NCI-H460 (cell line): Measurements from ENCODE around the gene DVL2. TPM values are rescaled to one million over a fixed set of nuclear protein-coding genes. Genes with fewer than 3 reads are reported as not detected.
A peak's percentile ranks its signal among the peaks of the same experiment; 100 is the strongest.
"Not testable (repeated sequence)": the region's sequence is repeated elsewhere in the genome, so short reads cannot be mapped to it uniquely, and the experiment has no call there.

Experiments
- DNase-seq: peaks from one replicate; pipeline ENCODE4 v3.0.0-alpha.2; 2016; ENCODE audit warnings: low read depth; ENCODE audit errors: extremely low read depth
- total RNA-seq: library from RNA; depleted of rRNA; stranded (reverse); fragments of >200 nt; shearing (Covaris generic); gene quantifications from 2 replicates; pipeline ENCODE4 v1.2.3, GENCODE V29; 2014

Gene DVL2
- total RNA-seq, 1 experiment from 2014 or later, result 49.5 TPM

- DNase-seq, result no peak
Observed at GRCh38 chr17:7207120-7208001, 27.0 kb downstream of the DVL2 start.

GRCh38 chr17:7205561-7205960 is 28.8 kb downstream of the DVL2 start:
- no peak for DNase-seq

GRCh38 chr17:7204828-7205461 is 29.4 kb downstream of the DVL2 start:
- DNase-seq, result peak; percentile 74

- DNase-seq, result no peak
Observed at GRCh38 chr17:7204336-7204735, 30.0 kb downstream of the DVL2 start.

GRCh38 chr17:7203391-7203790 is 30.9 kb downstream of the DVL2 start:
- no peak for DNase-seq

- DNase-seq, result no peak
Observed at GRCh38 chr17:7196651-7197401, 37.5 kb downstream of the DVL2 start.

- DNase-seq, result no peak
Observed at GRCh38 chr17:7195971-7196370, 38.3 kb downstream of the DVL2 start.

- no peak for DNase-seq
Observed at GRCh38 chr17:7192271-7192937, 41.9 kb downstream of the DVL2 start.

GRCh38 chr17:7191571-7192270 is 42.6 kb downstream of the DVL2 start:
- DNase-seq, result peak; percentile 18

- DNase-seq, result no peak
Observed at GRCh38 chr17:7191069-7191468, 43.2 kb downstream of the DVL2 start.

- no peak for DNase-seq
Observed at GRCh38 chr17:7190276-7190917, 43.9 kb downstream of the DVL2 start.

GRCh38 chr17:7186241-7186640 is 48.1 kb downstream of the DVL2 start:
- DNase-seq, result no peak

GRCh38 chr17:7184647-7185046 is 49.7 kb downstream of the DVL2 start:
- DNase-seq, result no peak

GRCh38 chr17:7184091-7184488 is 50.2 kb downstream of the DVL2 start:
- no peak for DNase-seq

- DNase-seq, result no peak
Observed at GRCh38 chr17:7183433-7184090, 50.8 kb downstream of the DVL2 start.

- not testable (repeated sequence) for DNase-seq
Observed at GRCh38 chr17:7182101-7182500, 52.2 kb downstream of the DVL2 start.

GRCh38 chr17:7179317-7180254 is 54.7 kb downstream of the DVL2 start, which contains the start of gene ASGR1:
Gene ASGR1 (minus strand): TSS chr17:7179370. CDS start chr17:7178563, 807 bp downstream.
- no peak for DNase-seq

- no peak for DNase-seq
Observed at GRCh38 chr17:7178973-7179316, 55.4 kb downstream of the DVL2 start.
